Measurements from ENCODE around the gene KCNJ12.

- TF ChIP-seq CTCF (IDR thresholded peaks at IDR 0.05 in 2 of 3, conservative IDR thresholded peaks at IDR 0.05 in 1 of 3; ENCODE audit: borderline replicate concordance in 1 of 3, insufficient read depth in 1 of 3, low read depth in 2 of 3, low read length in 2 of 3) (no peak), MAX (IDR thresholded peaks at IDR 0.05) (no peak), ATF3 (IDR thresholded peaks at IDR 0.05) (no peak), POLR2A (IDR thresholded peaks at IDR 0.05; ENCODE audit: borderline replicate concordance, extremely low read depth, insufficient read depth, insufficient read length) (no peak), REST (IDR thresholded peaks at IDR 0.05; ENCODE audit: low read depth) (no peak), EZH2 (IDR thresholded peaks at IDR 0.05) (no peak), POLR2AphosphoS5 (IDR thresholded peaks at IDR 0.05; ENCODE audit: low read depth, low read length) (no peak), RAD21 (IDR thresholded peaks at IDR 0.05; ENCODE audit: low read depth) (no peak), TCF7L2 (IDR thresholded peaks at IDR 0.05; ENCODE audit: borderline replicate concordance, extremely low read depth, insufficient read depth, insufficient read length) (no peak), ZFX (IDR thresholded peaks at IDR 0.05) (no peak), SP1 (IDR thresholded peaks at IDR 0.05; ENCODE audit: low read depth) (no peak), CEBPB (IDR thresholded peaks at IDR 0.05; ENCODE audit: low read depth) (no peak)
These were observed 43.4 kb downstream of the KCNJ12 start for GRCh38 chr17:21419299-21420239.

Measured in HCT116 (cell line).